ENCODE data around the gene HERC6.
"Not testable (repeated sequence)": the region's sequence is repeated elsewhere in the genome, so short reads cannot be mapped to it uniquely, and the experiment has no call there.

HERC6 gene

DNA sequence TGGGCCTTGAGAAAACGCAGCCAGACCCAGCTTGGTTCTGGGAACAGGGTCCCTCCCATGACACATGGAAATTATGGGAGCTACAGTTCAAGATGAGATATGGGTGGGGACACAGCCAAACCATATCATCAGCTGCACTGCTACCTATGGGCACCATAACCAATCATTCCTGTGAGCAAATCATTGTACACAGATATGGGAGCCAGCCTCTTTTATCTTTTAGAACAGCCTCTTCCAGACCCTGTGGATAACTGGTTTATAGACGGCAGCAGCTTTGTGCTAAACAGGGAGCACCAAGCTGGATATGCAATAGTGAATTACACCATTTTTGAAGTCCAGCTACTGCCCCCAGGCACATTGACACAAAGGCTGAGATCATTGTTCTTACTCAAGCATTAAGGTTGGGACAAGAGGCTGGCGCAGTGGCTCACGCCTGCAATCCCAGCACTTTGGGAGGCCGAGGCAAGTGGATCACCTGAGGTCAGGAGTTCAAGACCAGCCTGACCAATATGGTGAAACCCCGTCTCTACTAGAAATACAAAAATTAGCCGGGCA, 69.6 kb downstream of the HERC6 start:
- DNase-seq: not testable (repeated sequence)

- DNase-seq: no peak
These were observed 70.2 kb downstream of the HERC6 start for GRCh38 chr4:88448889-88449288.

DNA sequence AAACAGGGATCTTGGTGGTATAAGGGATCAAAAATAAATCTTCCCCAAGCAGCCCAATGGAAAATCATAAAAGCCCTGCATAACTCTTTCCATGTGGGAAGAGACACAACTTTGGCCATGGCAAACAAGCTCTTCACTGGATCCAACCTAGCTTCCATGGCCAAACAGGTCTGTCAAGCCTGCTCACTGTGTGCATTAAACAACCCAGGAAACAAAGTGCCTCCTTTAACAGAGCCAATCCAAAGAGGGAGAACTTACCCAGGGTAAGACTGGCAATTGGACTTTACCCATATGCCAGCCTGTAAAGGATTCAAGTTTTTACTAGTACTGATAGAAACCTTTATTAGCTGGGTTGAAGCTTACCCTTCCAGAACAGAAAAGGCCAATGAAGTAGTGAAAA, 70.6 kb downstream of the HERC6 start:
- DNase-seq: no peak

DNA sequence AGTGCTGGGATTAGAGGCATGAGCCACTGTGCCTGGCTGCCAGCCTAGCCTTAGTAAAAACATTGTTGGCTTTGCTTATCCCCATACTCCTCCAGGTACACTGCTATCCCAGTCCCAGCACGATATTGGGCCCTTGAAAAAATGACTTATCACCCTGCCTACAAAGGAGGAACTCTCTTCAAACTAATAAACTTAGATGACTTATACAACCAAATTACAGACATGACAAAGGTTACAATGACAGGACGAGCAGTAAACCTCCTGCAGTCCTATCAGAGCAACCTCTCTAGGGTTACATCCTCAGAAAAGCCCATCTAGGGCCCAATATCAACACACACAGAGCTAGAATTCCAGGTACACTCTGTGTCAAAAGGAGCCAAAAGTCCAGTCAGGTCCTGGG, 72.6 kb downstream of the HERC6 start:
- no peak for DNase-seq

DNA sequence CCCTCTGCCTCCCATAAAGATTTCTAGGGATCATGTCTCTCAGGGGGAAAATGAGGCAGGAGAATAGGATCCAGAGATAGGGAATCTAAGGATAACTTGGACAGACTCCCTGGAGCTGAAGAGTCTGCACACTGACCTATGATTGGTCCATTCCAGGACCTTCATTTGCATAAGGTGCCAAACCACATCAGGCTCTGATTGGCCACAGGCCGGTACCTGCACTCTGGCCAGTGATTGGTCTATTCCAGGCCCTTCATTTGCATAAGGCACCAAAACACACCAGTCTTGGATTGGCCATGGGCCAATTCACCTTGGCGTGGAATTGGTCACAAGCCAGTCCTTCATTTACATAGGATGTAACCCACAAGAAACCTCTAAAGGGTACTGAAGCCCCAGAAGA, 74.3 kb downstream of the HERC6 start:
- DNase-seq: no peak

- peak; percentile 84 to 87 for DNase-seq
These were observed 78.1 kb downstream of the HERC6 start, which contains the start of gene HERC5 for GRCh38 chr4:88456670-88457306. Gene HERC5, plus strand, starts transcription at chr4:88457119. Its CDS starts 151 bp downstream, at chr4:88457270.

GRCh38 chr4:88457307-88458103, 78.9 kb downstream of the HERC6 start:
- peak; percentile 32 to 43 for DNase-seq

GRCh38 chr4:88458104-88458740, 79.6 kb downstream of the HERC6 start:
- no peak for DNase-seq

DNA sequence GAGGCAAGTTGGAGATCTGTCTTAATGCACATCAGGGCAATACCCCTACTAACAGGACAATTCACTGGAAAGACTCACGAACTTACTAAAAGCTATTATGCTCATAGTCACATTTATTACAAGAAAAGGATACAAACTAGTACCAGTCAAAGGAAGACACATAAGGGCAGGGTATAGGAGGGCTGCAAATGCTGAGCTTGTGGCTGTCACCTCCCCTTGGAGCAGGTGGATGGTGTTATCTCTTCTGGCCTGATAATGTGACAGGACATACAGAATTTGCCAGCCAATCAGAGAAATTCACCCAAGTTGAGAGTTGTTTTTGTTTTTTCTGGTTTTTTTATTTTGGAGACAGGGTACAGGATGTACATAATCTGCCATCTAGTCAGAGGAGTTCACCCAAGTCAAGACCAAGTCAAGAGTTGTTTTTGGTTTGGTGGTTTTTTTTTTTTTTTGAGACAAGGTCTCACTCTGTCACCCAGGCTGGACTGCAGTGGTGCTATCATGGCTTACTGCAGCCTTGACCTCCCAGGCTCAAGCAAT, 87.1 kb downstream of the HERC6 start:
- no peak for DNase-seq

DNA sequence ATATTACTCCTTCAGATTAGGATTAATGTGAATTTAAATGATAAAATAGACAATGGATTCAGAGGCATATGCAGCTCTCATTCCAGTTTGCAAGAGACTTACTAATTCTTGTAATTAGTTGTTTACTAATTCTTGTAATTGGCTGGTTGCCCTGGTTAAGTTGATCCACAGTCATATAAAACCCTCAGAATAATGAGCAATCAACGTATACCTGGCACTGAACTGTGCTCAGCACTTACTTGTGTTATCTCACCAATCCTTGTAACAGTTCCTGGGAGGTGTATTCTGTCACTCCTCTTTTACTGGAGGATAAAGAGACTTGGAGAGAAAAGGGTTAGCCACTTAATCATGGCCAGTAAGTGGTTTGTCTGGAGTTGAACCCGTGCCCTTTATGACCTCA, 88.7 kb downstream of the HERC6 start:
- DNase-seq: no peak

DNA sequence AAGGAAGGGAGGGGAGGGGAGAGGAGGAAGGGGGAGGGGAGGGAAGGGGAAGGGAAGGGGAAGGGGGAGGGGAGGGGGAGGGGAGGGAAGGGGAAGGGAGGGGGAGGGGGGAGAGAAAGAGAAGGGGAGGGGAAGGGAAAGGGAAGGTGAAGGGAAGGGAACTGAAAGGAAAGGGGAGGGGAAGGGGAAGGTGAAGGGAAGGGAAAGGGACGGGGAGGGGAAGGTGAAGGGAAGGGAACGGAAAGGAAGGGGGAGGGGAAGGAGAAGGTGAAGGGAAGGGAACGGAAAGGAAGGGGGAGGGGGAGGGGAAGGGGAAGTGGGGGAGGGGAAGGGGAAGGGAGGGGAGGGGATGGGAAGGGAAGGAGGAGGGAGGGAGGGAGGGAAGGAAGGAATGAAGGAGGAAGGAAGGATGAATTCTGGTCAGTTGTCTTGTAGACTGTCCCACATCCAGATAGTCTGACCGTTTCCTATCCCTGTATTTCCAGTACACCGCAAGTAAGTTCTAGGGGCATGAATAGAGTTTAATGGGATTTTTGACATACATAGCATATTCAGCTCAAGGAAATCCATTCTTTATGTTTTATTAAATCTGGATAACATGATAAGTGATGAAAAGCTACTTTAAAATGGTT, 98.7 kb downstream of the HERC6 start:
- no peak for DNase-seq

GRCh38 chr4:88478247-88478646, 99.6 kb downstream of the HERC6 start:
- DNase-seq: no peak

DNA sequence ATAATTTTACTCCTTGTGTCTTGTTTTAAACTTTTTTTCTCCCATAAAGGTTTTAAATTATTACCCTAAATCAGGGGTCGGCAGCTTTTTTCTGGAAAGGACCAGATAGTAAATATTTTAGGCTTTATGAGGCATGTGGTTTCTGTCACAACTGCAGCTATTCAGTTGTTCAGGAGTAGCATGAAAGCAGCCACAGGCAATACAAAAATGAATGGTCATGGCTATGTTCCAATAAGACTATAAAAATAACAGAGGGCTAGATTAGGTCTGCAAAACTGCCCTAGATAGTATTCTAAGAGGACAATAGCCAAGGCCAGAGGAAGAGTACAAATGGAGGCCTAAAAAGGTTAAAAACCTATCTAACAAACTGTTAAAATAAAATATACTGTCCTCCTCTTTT, 102.9 kb downstream of the HERC6 start:
- DNase-seq: no peak

- DNase-seq: no peak
These were observed 110.6 kb downstream of the HERC6 start for GRCh38 chr4:88489100-88489761.
